WERI-Rb-1 (cell line): ENCODE data around the gene CFAP100.

Experiments
- DNase-seq: peaks from one replicate; pipeline ENCODE4 v3.0.0-alpha.2; 2020
- H3K27ac ChIP-seq: fragments of 250-450 bp; sonication (Bioruptor Pico); 2 replicates; pipeline ENCODE4 v1.5.1; 2020; ENCODE audit warnings: mild to moderate bottlenecking, moderate library complexity
- H3K27me3 ChIP-seq: fragments of 250-450 bp; sonication (Bioruptor Pico); 2 replicates; pipeline ENCODE4 v1.5.1; 2021; ENCODE audit warnings: mild to moderate bottlenecking, low read depth, moderate library complexity; ENCODE audit not compliant: insufficient read depth, severe bottlenecking
- H3K36me3 ChIP-seq: fragments of 250-450 bp; sonication (Bioruptor Pico); 2 replicates; pipeline ENCODE4 v1.5.1; 2020; ENCODE audit warnings: mild to moderate bottlenecking, moderate library complexity
- H3K4me3 ChIP-seq: 2 replicates; pipeline ENCODE4 v1.5.1; 2011; ENCODE audit warnings: low read depth, mild to moderate bottlenecking, control low read depth, low read length
- H3K9me3 ChIP-seq: fragments of 250-450 bp; sonication (Bioruptor Pico); 2 replicates; pipeline ENCODE4 v1.5.1; 2021; ENCODE audit warnings: mild to moderate bottlenecking, moderate library complexity; ENCODE audit not compliant: severe bottlenecking
- TF ChIP-seq, protein P1 (sequence below): IDR thresholded peaks from 2 replicates; pipeline ENCODE4 v1.5.1; 2011; ENCODE audit warnings: low read depth, mild to moderate bottlenecking, control low read depth, inconsistent platforms, low read length

Gene CFAP100

GRCh38 chr3:126439346-126439967 lies 44.7 kb downstream of the CFAP100 start:
- TF ChIP-seq, protein P1, sequence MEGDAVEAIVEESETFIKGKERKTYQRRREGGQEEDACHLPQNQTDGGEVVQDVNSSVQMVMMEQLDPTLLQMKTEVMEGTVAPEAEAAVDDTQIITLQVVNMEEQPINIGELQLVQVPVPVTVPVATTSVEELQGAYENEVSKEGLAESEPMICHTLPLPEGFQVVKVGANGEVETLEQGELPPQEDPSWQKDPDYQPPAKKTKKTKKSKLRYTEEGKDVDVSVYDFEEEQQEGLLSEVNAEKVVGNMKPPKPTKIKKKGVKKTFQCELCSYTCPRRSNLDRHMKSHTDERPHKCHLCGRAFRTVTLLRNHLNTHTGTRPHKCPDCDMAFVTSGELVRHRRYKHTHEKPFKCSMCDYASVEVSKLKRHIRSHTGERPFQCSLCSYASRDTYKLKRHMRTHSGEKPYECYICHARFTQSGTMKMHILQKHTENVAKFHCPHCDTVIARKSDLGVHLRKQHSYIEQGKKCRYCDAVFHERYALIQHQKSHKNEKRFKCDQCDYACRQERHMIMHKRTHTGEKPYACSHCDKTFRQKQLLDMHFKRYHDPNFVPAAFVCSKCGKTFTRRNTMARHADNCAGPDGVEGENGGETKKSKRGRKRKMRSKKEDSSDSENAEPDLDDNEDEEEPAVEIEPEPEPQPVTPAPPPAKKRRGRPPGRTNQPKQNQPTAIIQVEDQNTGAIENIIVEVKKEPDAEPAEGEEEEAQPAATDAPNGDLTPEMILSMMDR: no peak
- H3K36me3 ChIP-seq: peaks cover 18% of the 10 kb centered on the region
- DNase-seq: no peak

DNA sequence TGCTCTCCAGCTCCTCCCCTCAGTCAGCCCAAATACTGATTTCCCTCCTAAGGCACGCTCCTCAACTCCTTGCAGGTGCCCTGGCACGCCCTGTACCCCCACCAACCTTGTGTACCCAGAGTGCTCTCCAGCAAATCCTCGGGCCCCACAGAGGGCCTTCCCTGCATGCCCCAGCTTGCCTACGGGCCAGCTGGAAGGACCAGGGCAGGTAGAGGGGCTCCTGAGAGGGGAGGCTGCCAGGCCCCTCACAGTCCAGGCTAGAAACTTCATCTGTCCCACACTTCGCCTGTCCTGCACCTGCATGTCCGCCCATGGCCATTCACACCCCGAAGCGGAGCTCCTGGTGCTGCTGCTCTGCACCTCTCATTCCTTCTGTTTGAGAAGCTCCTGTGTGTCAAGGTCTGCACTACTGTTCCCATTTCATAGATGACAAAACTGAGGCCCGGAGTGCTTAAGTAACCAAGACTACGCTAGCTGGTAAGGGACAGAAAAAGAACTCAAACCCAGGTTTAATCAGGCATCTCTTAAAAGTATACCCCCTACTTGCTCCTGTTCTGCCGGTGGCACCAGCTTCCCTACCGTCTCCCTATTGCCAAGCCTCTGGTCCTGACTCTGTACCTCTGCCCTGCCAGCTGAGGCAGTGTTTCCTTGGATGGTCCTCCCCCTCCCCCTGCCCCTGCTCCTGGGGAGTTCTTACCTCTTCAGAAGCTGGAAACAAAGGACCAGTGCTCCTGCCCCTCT lies 45.4 kb downstream of the CFAP100 start:
- TF ChIP-seq, protein P1: no peak
- Histone ChIP-seq H3K27me3 (no peaks in the 10 kb centered on the region), H3K9me3 (no peaks in the 10 kb centered on the region), H3K36me3 (peaks cover 18% of the 10 kb centered on the region), H3K27ac (no peak overlapping the region), H3K4me3 (no peak overlapping the region)
- DNase-seq: no peak

More at GRCh38 chr3:126439346-126439967, 44.7 kb downstream of the CFAP100 start:
- Histone ChIP-seq H3K9me3 (no peaks in the 10 kb centered on the region), H3K4me3 (no peak overlapping the region), H3K27me3 (no peaks in the 10 kb centered on the region), H3K27ac (no peak overlapping the region)

DNA sequence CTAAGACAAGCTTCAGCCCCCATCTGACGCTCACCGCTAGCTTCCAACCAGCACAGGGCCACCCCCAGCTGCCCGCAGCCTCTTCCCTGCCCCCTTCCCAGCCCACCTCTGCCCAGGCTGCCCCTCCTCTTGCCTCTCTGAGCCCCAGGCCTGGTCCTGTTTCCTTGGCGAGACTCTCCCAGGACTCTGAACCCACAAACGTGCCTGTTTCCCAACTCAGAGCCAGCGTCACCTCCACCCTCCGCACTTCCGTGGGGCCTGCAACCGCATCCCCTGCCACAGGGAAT lies 45.9 kb downstream of the CFAP100 start:
- no peaks in the 10 kb centered on the region for H3K9me3 ChIP-seq
- H3K27ac ChIP-seq: no peak overlapping the region
- peaks cover 18% of the 10 kb centered on the region for H3K36me3 ChIP-seq
- no peak overlapping the region for H3K4me3 ChIP-seq
- TF ChIP-seq, protein P1: no peak
- DNase-seq: no peak
- no peaks in the 10 kb centered on the region for H3K27me3 ChIP-seq

DNA sequence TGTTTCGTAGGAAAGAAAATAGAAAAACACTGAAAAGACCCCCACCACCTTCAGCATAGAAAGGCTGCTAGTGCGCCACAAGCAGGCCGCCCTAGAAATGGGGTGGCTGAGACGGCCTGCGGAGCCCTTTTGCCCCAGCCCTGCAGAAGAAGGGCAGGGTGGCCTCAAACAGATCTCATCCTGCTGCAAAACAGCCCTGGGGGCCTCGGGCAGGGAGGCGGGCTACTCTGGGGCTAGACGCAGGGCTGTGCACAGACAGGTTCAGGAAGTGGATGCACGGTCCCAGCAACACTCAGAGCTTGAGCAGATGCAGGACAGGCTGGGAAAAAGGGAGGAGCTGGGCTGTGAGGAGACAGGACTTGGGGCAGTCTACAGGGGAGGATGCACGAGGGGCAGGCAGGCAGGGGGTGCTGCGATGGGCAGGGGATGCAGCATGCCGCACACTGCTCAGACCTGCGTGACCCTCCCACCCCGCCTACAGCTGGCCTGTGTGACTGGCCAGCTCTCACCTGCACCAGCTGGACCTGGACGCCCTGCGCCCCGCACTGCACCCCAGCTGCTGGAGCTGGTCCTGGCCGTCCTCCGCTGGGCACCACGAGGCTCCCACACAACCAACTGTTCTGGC lies 46.7 kb downstream of the CFAP100 start:
- no peak for DNase-seq
- Histone ChIP-seq H3K27me3 (no peaks in the 10 kb centered on the region), H3K27ac (no peak overlapping the region), H3K4me3 (no peak overlapping the region), H3K9me3 (no peaks in the 10 kb centered on the region), H3K36me3 (peaks cover 18% of the 10 kb centered on the region)
- TF ChIP-seq, protein P1: no peak

GRCh38 chr3:126442094-126442855 lies 47.6 kb downstream of the CFAP100 start:
- no peak overlapping the region for H3K4me3 ChIP-seq
- TF ChIP-seq, protein P1: no peak
- H3K27ac ChIP-seq: no peak overlapping the region
- H3K27me3 ChIP-seq: no peaks in the 10 kb centered on the region
- H3K36me3 ChIP-seq: peaks cover 18% of the 10 kb centered on the region
- DNase-seq: no peak
- H3K9me3 ChIP-seq: no peaks in the 10 kb centered on the region
